HepG2 (cell line): Measurements from ENCODE around the gene CDC42EP1. TPM values are rescaled to one million over a fixed set of nuclear protein-coding genes. Genes with fewer than 3 reads are reported as not detected.

Experiments used
- ARNT ChIP-seq: fragments of 450-650 bp; IDR thresholded peaks from 2 replicates; pipeline ENCODE4 v1.6.1; 2017
- HIC2 ChIP-seq: sonication (generic); formaldehyde crosslinking; IDR thresholded peaks from 2 replicates; pipeline ENCODE4 v1.9.0; 2022; ENCODE audit warnings: low read depth, missing genetic modification reagents
- IRF2 ChIP-seq: IDR thresholded peaks from 2 replicates; pipeline ENCODE4 v1.6.1; 2018; ENCODE audit warnings: missing genetic modification reagents, missing compliant biosample characterization
- NKX3-1 ChIP-seq: sonication (generic); formaldehyde crosslinking; IDR thresholded peaks from 2 replicates; pipeline ENCODE4 v1.5.0; 2020; ENCODE audit warnings: missing genetic modification reagents
- ZBTB38 ChIP-seq: sonication (generic); formaldehyde crosslinking; IDR thresholded peaks from 2 replicates; pipeline ENCODE4 v1.5.1; 2020; ENCODE audit warnings: mild to moderate bottlenecking, missing genetic modification reagents
- ZFP36 ChIP-seq: fragments of 150-350 bp; IDR thresholded peaks from 2 replicates; pipeline ENCODE4 v1.6.1; 2018; ENCODE audit warnings: borderline replicate concordance, low read length, low read depth; ENCODE audit not compliant: partially characterized antibody
- ZMYM3 ChIP-seq: sonication (generic); formaldehyde crosslinking; IDR thresholded peaks from 2 replicates; pipeline ENCODE4 v1.5.1; 2020; ENCODE audit warnings: mild to moderate bottlenecking, missing genetic modification reagents
- ZNF574 ChIP-seq: sonication (generic); formaldehyde crosslinking; IDR thresholded peaks from 2 replicates; pipeline ENCODE4 v1.4.0; 2020; ENCODE audit warnings: missing genetic modification reagents
- ZNF687 ChIP-seq: sonication (generic); formaldehyde crosslinking; IDR thresholded peaks from 2 replicates; pipeline ENCODE4 v1.5.1; 2020; ENCODE audit warnings: mild to moderate bottlenecking, missing genetic modification reagents, moderate library complexity
- ZNF7 ChIP-seq: IDR thresholded peaks from 2 replicates; pipeline ENCODE4 v1.6.1; 2016; ENCODE audit warnings: missing biosample characterization, missing genetic modification reagents
- ZNF768 ChIP-seq: sonication (generic); formaldehyde crosslinking; IDR thresholded peaks from 2 replicates; pipeline ENCODE4 v1.4.0; 2020; ENCODE audit warnings: missing genetic modification reagents
- polyA plus RNA-seq, 8 experiments: library from polyadenylated mRNA; depleted of rRNA in 3 of 8; stranded (reverse) in 7 of 8; unstranded in 1 of 8; fragments of >200 nt; fragmentation: Illumina TruSeq in 4 of 8; extraction: Trizol in 4 of 8; gene quantifications; 2 replicates each; pipeline versions ENCODE4 v1.2.1 to v1.2.3, GENCODE V29; 2011 to 2016; ENCODE audit warnings: low read depth in 4 of 8, missing spikeins in 1 of 8, mixed read lengths in 1 of 8; ENCODE audit not compliant: insufficient read depth in 1 of 8
- total RNA-seq, 5 experiments: library from RNA; depleted of rRNA; stranded (reverse); fragments of >200 nt; fragmentation: Illumina TruSeq; extraction: Trizol; gene quantifications; 2 replicates each; pipeline ENCODE4 v1.2.3, GENCODE V29; 2016; ENCODE audit warnings: low read depth in 1 of 5
- TF ChIP-seq, protein P1 (sequence below): sonication (generic); formaldehyde crosslinking; IDR thresholded peaks from 2 replicates; pipeline ENCODE4 v1.5.0; 2020; ENCODE audit warnings: missing genetic modification reagents, mild to moderate bottlenecking, borderline replicate concordance
- TF ChIP-seq, protein P2 (sequence below): sonication (generic); formaldehyde crosslinking; IDR thresholded peaks from 2 replicates; pipeline ENCODE4 v1.5.0; 2020; ENCODE audit warnings: missing genetic modification reagents
- TF ChIP-seq, protein P3 (sequence below): sonication (generic); formaldehyde crosslinking; IDR thresholded peaks from 2 replicates; pipeline ENCODE4 v1.8.0; 2022; ENCODE audit warnings: mild to moderate bottlenecking, missing genetic modification reagents

The CDC42EP1 gene
- total and polyA plus RNA-seq, 2 of the 13 experiments (the other 11 are each of a cell fraction or from before 2014, with no cell fraction given): 17.1 to 29.5 TPM

DNA sequence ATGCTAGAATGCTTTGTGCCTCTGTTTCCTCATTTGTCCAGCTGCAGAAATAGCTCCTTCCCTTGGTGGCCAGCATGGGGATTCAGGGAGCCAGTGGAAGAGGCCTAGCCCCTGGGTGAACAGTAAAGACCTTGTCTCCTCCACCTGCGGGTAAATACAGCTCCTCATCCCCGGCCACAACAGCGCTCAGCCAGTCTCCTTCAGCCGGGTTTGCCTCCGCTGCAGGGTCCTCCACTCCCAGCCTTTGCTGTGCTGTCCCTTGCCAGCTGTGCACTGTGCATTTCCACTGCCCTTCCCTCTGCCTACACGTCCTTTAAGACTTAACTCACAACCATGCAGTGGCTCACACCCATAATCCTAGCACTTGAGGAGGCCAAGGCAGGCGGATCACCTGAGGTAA is 1.5 kb upstream of the CDC42EP1 start (continued):
- TF ChIP-seq, protein P1, sequence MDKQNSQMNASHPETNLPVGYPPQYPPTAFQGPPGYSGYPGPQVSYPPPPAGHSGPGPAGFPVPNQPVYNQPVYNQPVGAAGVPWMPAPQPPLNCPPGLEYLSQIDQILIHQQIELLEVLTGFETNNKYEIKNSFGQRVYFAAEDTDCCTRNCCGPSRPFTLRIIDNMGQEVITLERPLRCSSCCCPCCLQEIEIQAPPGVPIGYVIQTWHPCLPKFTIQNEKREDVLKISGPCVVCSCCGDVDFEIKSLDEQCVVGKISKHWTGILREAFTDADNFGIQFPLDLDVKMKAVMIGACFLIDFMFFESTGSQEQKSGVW (CRISPR knock-in tag): no peak
- no peak for TF ChIP-seq ZNF574 (CRISPR knock-in tag)
- peak; percentile 88 for TF ChIP-seq ZBTB38 (CRISPR knock-in tag)
- TF ChIP-seq, protein P2, sequence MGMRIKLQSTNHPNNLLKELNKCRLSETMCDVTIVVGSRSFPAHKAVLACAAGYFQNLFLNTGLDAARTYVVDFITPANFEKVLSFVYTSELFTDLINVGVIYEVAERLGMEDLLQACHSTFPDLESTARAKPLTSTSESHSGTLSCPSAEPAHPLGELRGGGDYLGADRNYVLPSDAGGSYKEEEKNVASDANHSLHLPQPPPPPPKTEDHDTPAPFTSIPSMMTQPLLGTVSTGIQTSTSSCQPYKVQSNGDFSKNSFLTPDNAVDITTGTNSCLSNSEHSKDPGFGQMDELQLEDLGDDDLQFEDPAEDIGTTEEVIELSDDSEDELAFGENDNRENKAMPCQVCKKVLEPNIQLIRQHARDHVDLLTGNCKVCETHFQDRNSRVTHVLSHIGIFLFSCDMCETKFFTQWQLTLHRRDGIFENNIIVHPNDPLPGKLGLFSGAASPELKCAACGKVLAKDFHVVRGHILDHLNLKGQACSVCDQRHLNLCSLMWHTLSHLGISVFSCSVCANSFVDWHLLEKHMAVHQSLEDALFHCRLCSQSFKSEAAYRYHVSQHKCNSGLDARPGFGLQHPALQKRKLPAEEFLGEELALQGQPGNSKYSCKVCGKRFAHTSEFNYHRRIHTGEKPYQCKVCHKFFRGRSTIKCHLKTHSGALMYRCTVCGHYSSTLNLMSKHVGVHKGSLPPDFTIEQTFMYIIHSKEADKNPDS (CRISPR knock-in tag): no peak
- no peak for TF ChIP-seq IRF2 (CRISPR knock-in tag)
- TF ChIP-seq ZMYM3 (CRISPR knock-in tag): 0 out of 2 replicates have a peak, but pooled peaks have one; percentile 18
- no peak for TF ChIP-seq NKX3-1 (CRISPR knock-in tag)
- TF ChIP-seq, protein P3, sequence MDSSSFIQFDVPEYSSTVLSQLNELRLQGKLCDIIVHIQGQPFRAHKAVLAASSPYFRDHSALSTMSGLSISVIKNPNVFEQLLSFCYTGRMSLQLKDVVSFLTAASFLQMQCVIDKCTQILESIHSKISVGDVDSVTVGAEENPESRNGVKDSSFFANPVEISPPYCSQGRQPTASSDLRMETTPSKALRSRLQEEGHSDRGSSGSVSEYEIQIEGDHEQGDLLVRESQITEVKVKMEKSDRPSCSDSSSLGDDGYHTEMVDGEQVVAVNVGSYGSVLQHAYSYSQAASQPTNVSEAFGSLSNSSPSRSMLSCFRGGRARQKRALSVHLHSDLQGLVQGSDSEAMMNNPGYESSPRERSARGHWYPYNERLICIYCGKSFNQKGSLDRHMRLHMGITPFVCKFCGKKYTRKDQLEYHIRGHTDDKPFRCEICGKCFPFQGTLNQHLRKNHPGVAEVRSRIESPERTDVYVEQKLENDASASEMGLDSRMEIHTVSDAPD (CRISPR knock-in tag): no peak
- no peak for TF ChIP-seq ARNT
- TF ChIP-seq ZFP36: no peak
- no peak for TF ChIP-seq HIC2 (CRISPR knock-in tag)
- TF ChIP-seq ZNF768 (CRISPR knock-in tag): peak; percentile 44; the same call in 1 of the 2 replicates
- no peak for TF ChIP-seq ZNF7
- peak; percentile 22; the same call in 1 of the 2 replicates for TF ChIP-seq ZNF687
